ENCODE data around the gene TUNAR. TPM values are rescaled to one million over a fixed set of nuclear protein-coding genes. Genes with fewer than 3 reads are reported as not detected.

TUNAR gene
- polyA plus RNA-seq, 1 experiment = not detected

- POLR2A ChIA-PET = no interaction called here
- CTCF ChIA-PET = no interaction called here
- Histone ChIP-seq H3K27me3 (ENCODE audit: control insufficient read depth, insufficient read depth, low read length) (peaks cover 2% of the 10 kb centered on the region), H3K27ac (ENCODE audit: low read depth, low read length) (no peak overlapping the region), H3K4me3 (ENCODE audit: low read depth, low read length) (no peak overlapping the region), H3K9me3 (ENCODE audit: control insufficient read depth, insufficient read depth, low read length) (no peaks in the 10 kb centered on the region)
- TF ChIP-seq CTCF (IDR thresholded peaks at IDR 0.05; ENCODE audit: low read depth, low read length) = no peak
- no peak for DNase-seq (ENCODE audit: low read depth, low spot score)
Observed at GRCh38 chr14:95869776-95870175, 6.9 kb upstream of the TUNAR start.

DNA sequence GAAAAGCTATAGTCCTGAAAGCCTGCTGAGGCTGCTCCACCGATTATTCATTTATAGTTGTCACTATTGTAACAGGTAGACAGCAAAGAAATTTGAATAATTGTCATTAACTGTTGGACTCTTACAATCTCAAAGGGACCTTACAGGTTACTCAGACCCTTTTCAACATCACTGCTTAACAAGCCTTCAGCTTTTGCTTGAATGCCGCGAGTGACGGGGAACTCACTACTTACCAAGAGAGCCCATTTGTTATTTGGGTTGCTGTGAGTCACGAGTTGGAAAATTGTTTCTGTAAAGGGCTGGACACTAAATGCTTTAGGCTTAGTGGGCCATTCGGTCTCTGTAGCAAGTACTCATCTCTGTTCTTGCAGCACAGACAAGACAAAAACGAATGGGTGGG, 5.9 kb upstream of the TUNAR start:
- Histone ChIP-seq H3K9me3 (ENCODE audit: control insufficient read depth, insufficient read depth, low read length) (no peaks in the 10 kb centered on the region), H3K4me3 (ENCODE audit: low read depth, low read length) (no peak overlapping the region), H3K27ac (ENCODE audit: low read depth, low read length) (no peak overlapping the region), H3K27me3 (ENCODE audit: control insufficient read depth, insufficient read depth, low read length) (peaks cover 5% of the 10 kb centered on the region)
- DNase-seq (ENCODE audit: low read depth, low spot score) = no peak
- TF ChIP-seq CTCF (IDR thresholded peaks at IDR 0.05; ENCODE audit: low read depth, low read length) = no peak
- ChIA-PET POLR2A (no interaction called here), CTCF (no interaction called here)

DNA sequence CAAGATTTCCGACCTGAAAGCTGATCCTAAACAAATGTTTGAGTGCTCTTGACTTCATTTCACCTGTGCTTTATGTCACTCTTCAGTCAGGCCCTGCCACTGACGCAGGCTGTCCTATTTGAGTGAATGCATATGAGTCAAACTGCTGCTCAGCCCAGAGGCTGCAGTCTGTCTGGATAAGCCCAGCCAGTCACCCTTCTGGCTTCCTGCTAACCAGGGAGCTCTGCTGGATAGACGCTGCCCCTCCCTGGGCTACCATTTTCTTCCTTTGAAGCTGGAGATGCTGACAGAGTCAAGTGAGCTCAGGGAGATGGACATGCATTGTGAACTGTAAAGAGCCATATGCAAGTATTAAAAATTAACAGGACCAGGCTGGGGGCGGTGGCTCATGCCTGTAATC, 5.1 kb upstream of the TUNAR start:
- Histone ChIP-seq H3K4me3 (ENCODE audit: low read depth, low read length) (no peak overlapping the region), H3K27ac (ENCODE audit: low read depth, low read length) (no peak overlapping the region), H3K27me3 (ENCODE audit: control insufficient read depth, insufficient read depth, low read length) (peaks cover 6% of the 10 kb centered on the region), H3K9me3 (ENCODE audit: control insufficient read depth, insufficient read depth, low read length) (no peaks in the 10 kb centered on the region)
- TF ChIP-seq CTCF (IDR thresholded peaks at IDR 0.05; ENCODE audit: low read depth, low read length) = no peak
- DNase-seq (ENCODE audit: low read depth, low spot score) = no peak
- POLR2A ChIA-PET = no interaction called here
- CTCF ChIA-PET = no interaction called here

DNA sequence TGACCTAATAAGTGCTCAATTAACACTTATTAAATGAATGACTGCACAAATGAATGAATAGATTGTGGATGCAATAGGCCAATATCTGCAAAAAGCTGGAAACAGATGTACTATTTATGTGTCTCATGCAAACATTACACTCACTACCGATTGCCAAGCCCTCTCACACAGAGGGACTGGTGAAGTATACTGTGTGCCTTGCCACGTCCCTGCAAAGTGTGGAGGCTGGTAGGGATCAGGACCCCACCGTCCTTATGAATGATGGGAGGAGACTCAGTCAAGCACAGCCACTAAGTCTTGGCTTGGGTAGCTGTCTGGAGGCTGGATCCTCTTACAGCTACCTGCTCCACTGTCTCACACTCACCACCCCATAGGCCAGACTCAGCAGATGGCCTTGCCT, 3.9 kb upstream of the TUNAR start:
- H3K27me3 ChIP-seq (ENCODE audit: control insufficient read depth, insufficient read depth, low read length) = peaks cover 15% of the 10 kb centered on the region
- H3K27ac ChIP-seq (ENCODE audit: low read depth, low read length) = no peak overlapping the region
- DNase-seq (ENCODE audit: low read depth, low spot score) = no peak
- POLR2A ChIA-PET = no interaction called here
- TF ChIP-seq CTCF (IDR thresholded peaks at IDR 0.05; ENCODE audit: low read depth, low read length) = no peak
- no peaks in the 10 kb centered on the region for H3K9me3 ChIP-seq (ENCODE audit: control insufficient read depth, insufficient read depth, low read length)
- H3K4me3 ChIP-seq (ENCODE audit: low read depth, low read length) = no peak overlapping the region
- CTCF ChIA-PET = no interaction called here

DNA sequence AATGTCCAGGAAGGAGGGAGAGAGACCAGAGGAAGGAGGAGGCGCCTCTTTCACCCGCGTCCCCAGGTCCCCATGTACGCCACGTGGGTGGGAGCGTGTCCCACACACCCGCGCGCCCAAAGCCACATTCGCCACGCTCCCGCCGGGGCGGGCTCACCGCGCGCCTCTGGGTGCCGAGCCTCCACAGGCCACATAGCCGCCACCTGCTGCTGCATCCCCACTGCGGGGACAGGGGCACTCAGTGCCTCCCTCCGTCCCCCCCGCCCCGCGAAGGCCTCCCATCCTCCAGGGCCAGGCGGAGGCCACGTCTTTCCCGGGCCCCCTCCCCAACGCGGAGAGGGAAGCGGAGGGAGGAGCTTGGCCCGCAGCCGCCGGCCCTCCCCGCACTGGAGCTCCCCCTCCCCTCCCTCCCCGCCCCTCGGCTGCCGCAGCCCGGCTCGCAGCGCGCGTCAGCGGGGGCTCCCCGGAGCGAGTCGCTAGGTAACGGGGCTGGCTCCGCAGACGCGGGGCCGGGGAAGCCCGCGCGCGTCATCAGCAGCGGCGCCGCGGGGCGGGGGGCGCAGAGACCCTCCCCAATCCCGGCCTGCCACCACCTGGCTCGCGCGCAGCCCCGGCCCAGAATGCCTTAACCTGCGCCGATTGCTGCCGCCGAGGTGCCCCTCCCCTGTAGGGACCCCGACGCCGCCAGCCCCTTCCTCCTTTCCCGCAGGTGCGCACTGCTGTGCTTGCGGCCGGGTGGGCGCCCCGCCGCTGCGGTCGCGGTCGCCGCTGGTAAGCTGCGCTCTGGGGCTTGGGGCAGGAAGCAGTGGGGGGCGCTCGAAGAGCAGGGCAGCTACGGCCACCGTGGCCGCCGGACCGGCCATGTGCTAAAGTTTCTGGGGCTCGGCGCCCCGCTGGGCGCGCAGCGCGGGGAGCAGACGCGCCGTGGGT, 536 bp upstream of the TUNAR start:
- Histone ChIP-seq H3K4me3 (ENCODE audit: low read depth, low read length) (no peak overlapping the region), H3K27ac (ENCODE audit: low read depth, low read length) (no peak overlapping the region), H3K9me3 (ENCODE audit: control insufficient read depth, insufficient read depth, low read length) (no peaks in the 10 kb centered on the region), H3K27me3 (ENCODE audit: control insufficient read depth, insufficient read depth, low read length) (peaks cover 23% of the 10 kb centered on the region)
- TF ChIP-seq CTCF (IDR thresholded peaks at IDR 0.05; ENCODE audit: low read depth, low read length) = no peak
- POLR2A ChIA-PET = no interaction called here
- no peak for DNase-seq (ENCODE audit: low read depth, low spot score)
- CTCF ChIA-PET = no interaction called here
